DOHH2 (cell line): Measurements from ENCODE around the gene SLC35F1.

Experiments used
- H3F3A ChIP-seq: fragments of 200-600 bp; sonication (generic), shearing (Covaris generic); 2 replicates; pipeline ENCODE4 v1.6.0; 2016; ENCODE audit warnings: antibody characterized with exemption, mild to moderate bottlenecking; ENCODE audit not compliant: control insufficient read depth, insufficient read depth
- H3K27ac ChIP-seq: fragments of 200-600 bp; sonication (generic); 2 replicates; pipeline ENCODE4 v1.5.1; 2014; ENCODE audit warnings: low read depth, mild to moderate bottlenecking, low read length, moderate library complexity
- H3K27me3 ChIP-seq: fragments of 200-600 bp; sonication (generic); 2 replicates; pipeline ENCODE4 v1.6.1; 2014; ENCODE audit warnings: mild to moderate bottlenecking, low read length, mixed read lengths; ENCODE audit not compliant: control insufficient read depth
- H3K36me3 ChIP-seq: fragments of 200-600 bp; sonication (generic); 2 replicates; pipeline ENCODE4 v1.6.1; 2014; ENCODE audit warnings: mild to moderate bottlenecking, low read length, moderate library complexity, mixed read lengths; ENCODE audit not compliant: control insufficient read depth
- H3K4me1 ChIP-seq: fragments of 200-600 bp; sonication (generic); 2 replicates; pipeline ENCODE4 v1.6.1; 2014; ENCODE audit warnings: mild to moderate bottlenecking, low read length, mixed read lengths; ENCODE audit not compliant: control insufficient read depth
- H3K4me2 ChIP-seq: fragments of 200-600 bp; sonication (generic); 2 replicates; pipeline ENCODE4 v1.6.0; 2014; ENCODE audit warnings: mild to moderate bottlenecking, low read length, moderate library complexity
- H3K4me3 ChIP-seq: fragments of 200-600 bp; sonication (generic); 2 replicates; pipeline ENCODE4 v1.5.1; 2014; ENCODE audit warnings: mild to moderate bottlenecking, low read length, mixed read lengths
- H3K79me2 ChIP-seq: fragments of 200-600 bp; sonication (generic); 2 replicates; pipeline ENCODE4 v1.6.1; 2014; ENCODE audit warnings: mild to moderate bottlenecking, low read length, mixed read lengths; ENCODE audit not compliant: control insufficient read depth
- H3K9me2 ChIP-seq: fragments of 200-600 bp; sonication (generic); replicated peaks from 2 replicates; pipeline ENCODE4 v1.6.1; 2014; ENCODE audit warnings: mild to moderate bottlenecking, low read length, mixed read lengths; ENCODE audit not compliant: control insufficient read depth
- H3K9me3 ChIP-seq: fragments of 200-600 bp; sonication (generic); 2 replicates; pipeline ENCODE4 v1.6.1; 2014; ENCODE audit warnings: antibody characterized with exemption, low read length, mixed read lengths; ENCODE audit not compliant: control insufficient read depth, insufficient read depth
- H4K20me1 ChIP-seq: fragments of 200-600 bp; sonication (generic); 2 replicates; pipeline ENCODE4 v1.6.0; 2014; ENCODE audit warnings: low read depth, mild to moderate bottlenecking, antibody characterized with exemption, low read length, moderate library complexity; ENCODE audit not compliant: control insufficient read depth, insufficient read depth
- EZH2phosphoT487 ChIP-seq: fragments of 200-600 bp; sonication (generic); IDR thresholded peaks from 2 replicates; pipeline ENCODE4 v1.6.1; 2017; ENCODE audit warnings: borderline replicate concordance, mild to moderate bottlenecking, antibody characterized with exemption, low read length, moderate library complexity, mixed read lengths
- TF ChIP-seq, protein P1 (sequence below): fragments of 200-600 bp; sonication (generic); IDR thresholded peaks from one replicate; pipeline ENCODE4 v1.5.1; 2014; ENCODE audit warnings: antibody characterized with exemption, mild to moderate bottlenecking, low read depth, low read length; ENCODE audit not compliant: poor library complexity, severe bottlenecking

The SLC35F1 gene

DNA sequence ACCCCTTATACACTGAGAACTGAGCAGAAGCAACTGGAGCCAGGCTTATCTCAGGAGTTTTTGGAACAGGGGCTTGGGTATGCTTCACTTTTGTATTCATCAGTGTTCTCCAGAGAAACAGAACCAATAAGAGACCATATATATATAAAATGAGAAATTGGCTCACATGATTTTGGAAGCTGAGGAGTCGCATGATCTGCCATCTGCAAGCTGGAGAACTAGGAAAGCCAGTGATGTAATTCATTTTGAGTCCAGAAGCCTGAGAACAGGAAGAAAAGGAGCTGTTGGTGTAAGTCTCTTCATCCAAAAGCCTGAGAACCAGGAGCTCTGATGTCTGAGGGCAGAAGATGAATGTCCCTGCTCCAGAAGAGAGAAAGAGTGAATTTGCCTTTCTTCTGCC is 272.0 kb downstream of the SLC35F1 start:
- Histone ChIP-seq H3K9me3 (no peaks in the 10 kb centered on the region), H3K79me2 (no peaks in the 10 kb centered on the region), H3K27ac (no peak overlapping the region), H3K4me2 (no peak overlapping the region), H3K9me2 (no peaks in the 10 kb centered on the region), H3K4me3 (no peak overlapping the region), H3K4me1 (no peaks in the 10 kb centered on the region), H3F3A (no peaks in the 10 kb centered on the region), H4K20me1 (no peaks in the 10 kb centered on the region), H3K27me3 (no peaks in the 10 kb centered on the region), H3K36me3 (no peaks in the 10 kb centered on the region)
- TF ChIP-seq, protein P1, sequence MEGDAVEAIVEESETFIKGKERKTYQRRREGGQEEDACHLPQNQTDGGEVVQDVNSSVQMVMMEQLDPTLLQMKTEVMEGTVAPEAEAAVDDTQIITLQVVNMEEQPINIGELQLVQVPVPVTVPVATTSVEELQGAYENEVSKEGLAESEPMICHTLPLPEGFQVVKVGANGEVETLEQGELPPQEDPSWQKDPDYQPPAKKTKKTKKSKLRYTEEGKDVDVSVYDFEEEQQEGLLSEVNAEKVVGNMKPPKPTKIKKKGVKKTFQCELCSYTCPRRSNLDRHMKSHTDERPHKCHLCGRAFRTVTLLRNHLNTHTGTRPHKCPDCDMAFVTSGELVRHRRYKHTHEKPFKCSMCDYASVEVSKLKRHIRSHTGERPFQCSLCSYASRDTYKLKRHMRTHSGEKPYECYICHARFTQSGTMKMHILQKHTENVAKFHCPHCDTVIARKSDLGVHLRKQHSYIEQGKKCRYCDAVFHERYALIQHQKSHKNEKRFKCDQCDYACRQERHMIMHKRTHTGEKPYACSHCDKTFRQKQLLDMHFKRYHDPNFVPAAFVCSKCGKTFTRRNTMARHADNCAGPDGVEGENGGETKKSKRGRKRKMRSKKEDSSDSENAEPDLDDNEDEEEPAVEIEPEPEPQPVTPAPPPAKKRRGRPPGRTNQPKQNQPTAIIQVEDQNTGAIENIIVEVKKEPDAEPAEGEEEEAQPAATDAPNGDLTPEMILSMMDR = no peak
- no peak for TF ChIP-seq EZH2phosphoT487

DNA sequence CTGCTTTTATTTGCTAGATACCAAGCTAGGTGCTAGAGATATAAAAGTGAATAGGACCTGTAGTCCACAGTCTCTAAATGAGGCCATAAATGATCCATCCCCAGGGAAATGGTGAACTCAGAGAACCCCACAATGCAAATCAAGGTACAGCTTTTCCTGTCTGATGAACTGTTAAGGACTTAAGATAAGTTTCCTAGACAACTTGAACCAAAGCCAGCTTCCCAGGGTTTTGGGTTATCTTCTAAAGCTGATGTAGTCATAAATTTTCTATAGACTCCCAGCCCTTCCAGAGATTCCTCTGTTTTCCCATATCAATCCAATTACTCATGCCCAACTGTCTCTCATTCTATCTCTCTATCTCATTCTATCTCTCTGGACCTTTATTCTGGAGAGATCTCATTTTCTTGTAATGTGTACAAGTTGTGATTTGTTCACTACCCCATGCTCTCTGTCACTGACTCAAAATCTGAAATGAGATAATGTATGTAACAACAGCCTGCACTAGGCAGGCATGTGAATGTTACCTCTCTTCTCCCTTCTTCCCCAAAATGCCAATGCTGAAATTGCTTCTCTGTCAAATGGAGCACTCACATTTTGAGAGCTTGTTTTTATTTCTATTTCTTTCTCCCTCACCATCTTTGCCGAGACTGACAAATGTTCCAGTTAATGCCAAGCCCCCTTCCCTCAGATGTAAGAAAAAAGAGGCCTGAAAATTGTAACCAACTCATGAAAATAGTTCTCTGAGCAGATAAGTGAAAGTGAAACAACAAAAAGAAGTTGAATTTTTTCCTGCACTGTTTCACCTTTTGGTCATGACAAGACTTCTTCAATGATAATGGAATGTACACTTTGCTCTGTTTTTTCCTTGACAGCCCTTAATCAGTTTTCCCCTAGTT is 279.9 kb downstream of the SLC35F1 start:
- Histone ChIP-seq H3K9me3 (no peaks in the 10 kb centered on the region), H3K4me1 (no peaks in the 10 kb centered on the region), H4K20me1 (no peaks in the 10 kb centered on the region), H3K36me3 (no peaks in the 10 kb centered on the region), H3F3A (no peaks in the 10 kb centered on the region), H3K4me2 (no peak overlapping the region), H3K27me3 (no peaks in the 10 kb centered on the region), H3K9me2 (no peaks in the 10 kb centered on the region), H3K79me2 (no peaks in the 10 kb centered on the region), H3K4me3 (no peak overlapping the region), H3K27ac (no peak overlapping the region)
- TF ChIP-seq, protein P1 = no peak
- no peak for TF ChIP-seq EZH2phosphoT487

DNA sequence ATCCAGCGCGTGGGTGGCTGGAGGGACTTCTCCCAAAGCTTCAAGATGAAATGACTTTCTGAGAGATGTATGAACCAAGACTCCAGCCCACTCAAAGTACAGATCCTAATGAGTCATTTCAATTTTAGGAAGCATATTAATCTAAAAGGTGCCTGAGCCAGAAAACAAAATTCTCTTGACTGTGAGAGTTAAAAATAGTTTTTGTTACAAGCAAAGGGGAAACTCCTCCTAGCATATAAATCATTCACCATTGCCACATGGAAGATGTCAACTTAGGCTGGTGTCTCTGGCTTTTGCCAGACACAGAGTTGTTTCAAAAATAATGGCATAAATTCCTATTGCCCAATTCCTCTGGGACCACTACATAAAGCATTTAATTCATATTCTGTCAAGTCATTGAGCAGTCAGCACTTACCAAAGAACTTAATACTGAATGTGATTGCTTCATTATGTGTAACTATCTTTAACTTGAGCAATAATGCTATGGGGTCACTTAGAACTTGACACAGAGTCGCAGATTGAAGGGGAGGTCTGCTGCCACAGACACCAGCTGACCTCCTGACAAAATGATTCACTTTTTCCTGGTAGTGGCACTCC is 280.6 kb downstream of the SLC35F1 start:
- no peaks in the 10 kb centered on the region for H3K9me3 ChIP-seq
- no peaks in the 10 kb centered on the region for H3K79me2 ChIP-seq
- no peaks in the 10 kb centered on the region for H3F3A ChIP-seq
- TF ChIP-seq, protein P1 = no peak
- TF ChIP-seq EZH2phosphoT487 = no peak
- H3K27ac ChIP-seq = no peak overlapping the region
- no peaks in the 10 kb centered on the region for H3K9me2 ChIP-seq
- no peak overlapping the region for H3K4me2 ChIP-seq
- H3K27me3 ChIP-seq = no peaks in the 10 kb centered on the region
- no peaks in the 10 kb centered on the region for H3K4me1 ChIP-seq
- no peaks in the 10 kb centered on the region for H3K36me3 ChIP-seq
- H4K20me1 ChIP-seq = no peaks in the 10 kb centered on the region
- no peak overlapping the region for H3K4me3 ChIP-seq
